ENCODE results near the gene TAF5L. TPM values are rescaled to one million over a fixed set of nuclear protein-coding genes. Genes with fewer than 3 reads are reported as not detected.

TAF5L gene
- total and polyA plus RNA-seq, 2 of the 4 experiments (the other 2 are of a cell fraction): 17.9 to 18.6 TPM

DNA sequence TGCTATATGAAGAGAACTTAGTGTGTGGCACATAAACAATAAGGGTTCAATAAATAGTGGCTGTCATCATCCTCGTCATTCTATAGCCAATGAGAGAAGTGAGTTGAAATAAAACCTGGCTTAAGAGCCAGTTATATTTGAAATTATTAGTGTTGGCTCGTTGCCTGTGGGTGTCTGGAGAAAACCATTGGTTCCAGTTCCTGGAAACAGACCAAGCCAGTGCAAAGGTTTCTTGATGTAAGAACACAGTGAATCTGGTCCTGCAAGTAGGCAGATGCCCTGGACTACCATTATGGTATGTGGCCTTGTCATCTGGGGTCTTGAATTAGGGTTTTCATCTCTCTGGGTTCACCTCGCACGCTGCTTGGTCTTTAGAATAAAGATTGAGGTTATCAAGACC lies 43.4 kb upstream of the TAF5L start:
- no TSS peak for BruUV-seq (replicated peaks)
- POLR2A ChIA-PET (ENCODE audit: unreplicated experiment): no interaction called here
- WGBS, 2 experiments (ENCODE audit: extremely low coverage in 2 of 2, insufficient read length in 1 of 2): no CpG with 5 or more reads among the region's 4 CpGs
- CTCF ChIA-PET: no interaction called here
- H2BK15ac ChIP-seq (ENCODE audit: low read depth, low read length): no peak overlapping the region
- H3K27ac ChIP-seq (ENCODE audit: insufficient read depth, low read length): no peak overlapping the region
- H3K36me3 ChIP-seq (ENCODE audit: control insufficient read depth, insufficient read depth, low read length): no peaks in the 10 kb centered on the region
- H4K8ac ChIP-seq (ENCODE audit: low read depth in 2 of 2, low read length in 2 of 2): no peak overlapping the region
- no peak overlapping the region for H2AK5ac ChIP-seq (ENCODE audit: low read depth, low read length)
- H3K23ac ChIP-seq (ENCODE audit: low read depth, low read length): no peak overlapping the region
- no peak overlapping the region for H3K14ac ChIP-seq (replicated peaks; ENCODE audit: low read depth, low read length)
- intact Hi-C loops (cut with micrococcal nuclease): loop anchor here (10.0 kb wide), 1 partner anchor 185 kb away; no protein-coding TSS in a partner anchor
- TF ChIP-seq RFX5 (IDR thresholded peaks at IDR 0.05; ENCODE audit: low read depth, low read length): no peak
- no peak for TF ChIP-seq BHLHE40 (IDR thresholded peaks at IDR 0.05; ENCODE audit: low read depth, low read length)
- no peak for TF ChIP-seq CEBPB (IDR thresholded peaks at IDR 0.05; ENCODE audit: low read depth, low read length)
- no peak for TF ChIP-seq RCOR1 (IDR thresholded peaks at IDR 0.05; ENCODE audit: insufficient replicate concordance, low read length)
- TF ChIP-seq NFE2L2 (IDR thresholded peaks at IDR 0.05; ENCODE audit: low read depth, low read length): no peak
- TF ChIP-seq, protein P1, sequence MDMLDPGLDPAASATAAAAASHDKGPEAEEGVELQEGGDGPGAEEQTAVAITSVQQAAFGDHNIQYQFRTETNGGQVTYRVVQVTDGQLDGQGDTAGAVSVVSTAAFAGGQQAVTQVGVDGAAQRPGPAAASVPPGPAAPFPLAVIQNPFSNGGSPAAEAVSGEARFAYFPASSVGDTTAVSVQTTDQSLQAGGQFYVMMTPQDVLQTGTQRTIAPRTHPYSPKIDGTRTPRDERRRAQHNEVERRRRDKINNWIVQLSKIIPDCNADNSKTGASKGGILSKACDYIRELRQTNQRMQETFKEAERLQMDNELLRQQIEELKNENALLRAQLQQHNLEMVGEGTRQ (IDR thresholded peaks at IDR 0.05; ENCODE audit: low read depth, low read length): no peak
- no peak for TF ChIP-seq RAD21 (IDR thresholded peaks at IDR 0.05; ENCODE audit: low read length)
- TF ChIP-seq ELK1 (IDR thresholded peaks at IDR 0.05; ENCODE audit: borderline replicate concordance, low read depth, low read length): no peak
- TF ChIP-seq SMC3 (IDR thresholded peaks at IDR 0.05; ENCODE audit: low read depth, low read length): no peak
- TF ChIP-seq MXI1 (IDR thresholded peaks at IDR 0.05; ENCODE audit: borderline replicate concordance, low read depth, low read length): no peak
- no peak for TF ChIP-seq MAFK (IDR thresholded peaks at IDR 0.05; ENCODE audit: low read depth, low read length)
- no peak for TF ChIP-seq FOS (IDR thresholded peaks at IDR 0.05; ENCODE audit: low read depth, low read length)
- no peak for TF ChIP-seq POLR2A (IDR thresholded peaks at IDR 0.05; ENCODE audit: low read depth, low read length)
- TF ChIP-seq CHD1 (IDR thresholded peaks at IDR 0.05; ENCODE audit: low read depth, low read length): no peak
- TF ChIP-seq, protein P2, sequence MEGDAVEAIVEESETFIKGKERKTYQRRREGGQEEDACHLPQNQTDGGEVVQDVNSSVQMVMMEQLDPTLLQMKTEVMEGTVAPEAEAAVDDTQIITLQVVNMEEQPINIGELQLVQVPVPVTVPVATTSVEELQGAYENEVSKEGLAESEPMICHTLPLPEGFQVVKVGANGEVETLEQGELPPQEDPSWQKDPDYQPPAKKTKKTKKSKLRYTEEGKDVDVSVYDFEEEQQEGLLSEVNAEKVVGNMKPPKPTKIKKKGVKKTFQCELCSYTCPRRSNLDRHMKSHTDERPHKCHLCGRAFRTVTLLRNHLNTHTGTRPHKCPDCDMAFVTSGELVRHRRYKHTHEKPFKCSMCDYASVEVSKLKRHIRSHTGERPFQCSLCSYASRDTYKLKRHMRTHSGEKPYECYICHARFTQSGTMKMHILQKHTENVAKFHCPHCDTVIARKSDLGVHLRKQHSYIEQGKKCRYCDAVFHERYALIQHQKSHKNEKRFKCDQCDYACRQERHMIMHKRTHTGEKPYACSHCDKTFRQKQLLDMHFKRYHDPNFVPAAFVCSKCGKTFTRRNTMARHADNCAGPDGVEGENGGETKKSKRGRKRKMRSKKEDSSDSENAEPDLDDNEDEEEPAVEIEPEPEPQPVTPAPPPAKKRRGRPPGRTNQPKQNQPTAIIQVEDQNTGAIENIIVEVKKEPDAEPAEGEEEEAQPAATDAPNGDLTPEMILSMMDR (conservative IDR thresholded peaks at IDR 0.05; ENCODE audit: low read depth, low read length): no peak
- no peak overlapping the region for H2BK20ac ChIP-seq (ENCODE audit: low read depth, low read length)
- H3K9me1 ChIP-seq (ENCODE audit: insufficient read depth, low read length): no peaks in the 10 kb centered on the region; the same call in 1 of the 2 replicates
- in situ Hi-C loops (cut with MboI; ENCODE audit: low sequenced_read_pairs): loop anchor here (10.0 kb wide), 1 partner anchor 645 kb away; no protein-coding TSS in a partner anchor
- H4K91ac ChIP-seq (ENCODE audit: insufficient read depth, low read depth, low read length): no peak overlapping the region
- no peak for DNase-seq
- H3K79me1 ChIP-seq (ENCODE audit: low read depth in 1 of 2, low read length in 2 of 2): no peaks in the 10 kb centered on the region
- no peak overlapping the region for H3K4ac ChIP-seq (ENCODE audit: low read depth, low read length)
- no peak for ATAC-seq (ENCODE audit: low read depth)
- no peaks in the 10 kb centered on the region for H4K20me1 ChIP-seq (ENCODE audit: insufficient read depth, low read length)
- no peak overlapping the region for H3K56ac ChIP-seq (ENCODE audit: extremely low read depth, insufficient read depth, low read length)
- no peak overlapping the region for H4K5ac ChIP-seq (ENCODE audit: low read depth, low read length)
- H3K9ac ChIP-seq (ENCODE audit: low read depth, low read length): no peak overlapping the region
- H2BK120ac ChIP-seq (ENCODE audit: low read depth, low read length): no peak overlapping the region
- no peak overlapping the region for H2AK9ac ChIP-seq (replicated peaks; ENCODE audit: low read depth, low read length, poor library complexity)
- dilution Hi-C loops (cut with HindIII; ENCODE audit: low sequenced_read_pairs, unreplicated experiment): no loop called here
- H3K4me1 ChIP-seq (ENCODE audit: control insufficient read depth, insufficient read depth, low read length): no peaks in the 10 kb centered on the region; the same call in 1 of the 2 replicates
- H3K18ac ChIP-seq (ENCODE audit: low read depth, low read length): no peak overlapping the region
- no peak overlapping the region for H3K4me3 ChIP-seq (ENCODE audit: insufficient read depth, low read depth, low read length)
- H2BK5ac ChIP-seq (ENCODE audit: low read depth, low read length, poor library complexity, severe bottlenecking): no peak overlapping the region
- no peaks in the 10 kb centered on the region for H3K9me3 ChIP-seq (ENCODE audit: control insufficient read depth, insufficient read depth, low read length)
- H3K27me3 ChIP-seq (ENCODE audit: control insufficient read depth, insufficient read depth, low read length): no peaks in the 10 kb centered on the region
- H2AFZ ChIP-seq (replicated peaks; ENCODE audit: low read length, poor library complexity): no peak overlapping the region
- H3K4me2 ChIP-seq (ENCODE audit: low read depth, low read length): no peak overlapping the region
